IMR-90 (cell line): ENCODE measurements around the gene SNCA. TPM values are rescaled to one million over a fixed set of nuclear protein-coding genes. Genes with fewer than 3 reads are reported as not detected.

ENCODE experiments used
- ATAC-seq: fragments of 200-7000 bp; cut with Tn5 transposase; 2 replicates; pipeline ENCODE4 v1.9.1; 2020; ENCODE audit warnings: low read depth, mild to moderate bottlenecking, moderate library complexity
- BruUV-seq: library from RNA; stranded (reverse); fragments of 400-500 nt; replicated peaks from 2 replicates; lab custom pipeline; 2021; lab: Mats Ljungman, UMichigan
- CTCF ChIA-PET: fragments of 300-600 bp; formaldehyde crosslinking; extraction: SDS; loops from one replicate; lab custom pipeline; 2021; ENCODE audit warnings: antibody characterized with exemption; lab: Yijun Ruan, JAX
- POLR2A ChIA-PET: fragments of 300-600 bp; sonication (Branson Sonifier 250); formaldehyde crosslinking; loops from one replicate; lab custom pipeline; 2022; ENCODE audit warnings: antibody characterized with exemption; ENCODE audit not compliant: unreplicated experiment; lab: Charles Lee
- DNase-seq: peaks from one replicate; pipeline ENCODE4 v3.0.0; 2013
- H2AFZ ChIP-seq: replicated peaks from 2 replicates; pipeline ENCODE3; 2013; ENCODE audit warnings: low read length, mild to moderate bottlenecking; ENCODE audit not compliant: poor library complexity
- H2AK5ac ChIP-seq: 2 replicates; pipeline ENCODE4 v1.6.1; 2013; ENCODE audit warnings: low read depth, low read length, inconsistent platforms
- H2AK9ac ChIP-seq: replicated peaks from 2 replicates; pipeline ENCODE3; 2013; ENCODE audit warnings: mild to moderate bottlenecking, low read depth, low read length, moderate library complexity; ENCODE audit not compliant: poor library complexity
- H2BK120ac ChIP-seq: 2 replicates; pipeline ENCODE4 v1.6.1; 2013; ENCODE audit warnings: low read depth, low read length, inconsistent platforms
- H2BK15ac ChIP-seq: 3 replicates; pipeline ENCODE4 v1.6.1; 2013; ENCODE audit warnings: low read depth, low read length, inconsistent platforms
- H2BK20ac ChIP-seq: 2 replicates; pipeline ENCODE4 v1.6.1; 2013; ENCODE audit warnings: low read depth, mild to moderate bottlenecking, inconsistent platforms, low read length, moderate library complexity
- H2BK5ac ChIP-seq: 2 replicates; pipeline ENCODE4 v1.6.1; 2013; ENCODE audit warnings: mild to moderate bottlenecking, low read depth, low read length, inconsistent platforms; ENCODE audit not compliant: poor library complexity, severe bottlenecking
- H3K14ac ChIP-seq: replicated peaks from 2 replicates; pipeline ENCODE4 v1.6.1; 2013; ENCODE audit warnings: low read depth, low read length, inconsistent platforms
- H3K18ac ChIP-seq: 2 replicates; pipeline ENCODE4 v1.6.1; 2013; ENCODE audit warnings: low read depth, low read length, control low read depth
- H3K23ac ChIP-seq: 2 replicates; pipeline ENCODE4 v1.6.1; 2013; ENCODE audit warnings: low read depth, low read length, inconsistent platforms
- H3K27ac ChIP-seq: 2 replicates; pipeline ENCODE4 v1.5.1; 2013; ENCODE audit warnings: mild to moderate bottlenecking, control low read depth, low read length; ENCODE audit not compliant: insufficient read depth
- H3K27me3 ChIP-seq: 2 replicates; pipeline ENCODE4 v1.6.1; 2013; ENCODE audit warnings: low read length; ENCODE audit not compliant: control insufficient read depth, insufficient read depth
- H3K36me3 ChIP-seq: 2 replicates; pipeline ENCODE4 v1.6.1; 2013; ENCODE audit warnings: low read length, mixed read lengths; ENCODE audit not compliant: control insufficient read depth, insufficient read depth
- H3K4ac ChIP-seq: 2 replicates; pipeline ENCODE4 v1.6.1; 2013; ENCODE audit warnings: low read depth, low read length, inconsistent platforms
- H3K4me1 ChIP-seq: 2 replicates; pipeline ENCODE4 v1.6.1; 2013; ENCODE audit warnings: low read length, mixed read lengths; ENCODE audit not compliant: control insufficient read depth, insufficient read depth
- H3K4me2 ChIP-seq: 2 replicates; pipeline ENCODE4 v1.6.1; 2013; ENCODE audit warnings: low read depth, mild to moderate bottlenecking, control low read depth, low read length, moderate library complexity
- H3K4me3 ChIP-seq: 2 replicates; pipeline ENCODE4 v1.5.1; 2013; ENCODE audit warnings: low read depth, mild to moderate bottlenecking, control low read depth, low read length, moderate library complexity; ENCODE audit not compliant: insufficient read depth
- H3K56ac ChIP-seq: 2 replicates; pipeline ENCODE4 v1.6.1; 2013; ENCODE audit warnings: low read length, inconsistent platforms; ENCODE audit not compliant: insufficient read depth; ENCODE audit errors: extremely low read depth
- H3K79me1 ChIP-seq, 2 experiments: 2 replicates each; pipeline ENCODE4 v1.6.1; 2013; ENCODE audit warnings: low read length in 2 of 2, inconsistent platforms in 1 of 2, low read depth in 1 of 2
- H3K9ac ChIP-seq: 2 replicates; pipeline ENCODE4 v1.6.1; 2013; ENCODE audit warnings: low read depth, low read length, control low read depth
- H3K9me1 ChIP-seq: 2 replicates; pipeline ENCODE4 v1.6.1; 2013; ENCODE audit warnings: low read length, inconsistent platforms; ENCODE audit not compliant: insufficient read depth
- H3K9me3 ChIP-seq: 2 replicates; pipeline ENCODE4 v1.6.1; 2013; ENCODE audit warnings: low read length; ENCODE audit not compliant: control insufficient read depth, insufficient read depth
- H4K20me1 ChIP-seq: 2 replicates; pipeline ENCODE4 v1.6.1; 2013; ENCODE audit warnings: low read length, inconsistent platforms; ENCODE audit not compliant: insufficient read depth
- H4K5ac ChIP-seq: 2 replicates; pipeline ENCODE4 v1.6.1; 2013; ENCODE audit warnings: mild to moderate bottlenecking, low read depth, low read length, control low read depth
- H4K8ac ChIP-seq, 2 experiments: 2 replicates each; pipeline ENCODE4 v1.6.1; 2013; ENCODE audit warnings: low read depth in 2 of 2, low read length in 2 of 2, control low read depth in 1 of 2, inconsistent platforms in 1 of 2
- H4K91ac ChIP-seq: 2 replicates; pipeline ENCODE4 v1.6.1; 2013; ENCODE audit warnings: low read depth, low read length, inconsistent platforms; ENCODE audit not compliant: insufficient read depth
- BHLHE40 ChIP-seq: fragments of 150-350 bp; IDR thresholded peaks from 2 replicates; pipeline ENCODE4 v1.6.1; 2016; ENCODE audit warnings: mild to moderate bottlenecking, low read depth, low read length
- CEBPB ChIP-seq: IDR thresholded peaks from 2 replicates; pipeline ENCODE4 v1.6.1; 2012; ENCODE audit warnings: low read depth, low read length, improper control_type of control experiment
- CHD1 ChIP-seq: IDR thresholded peaks from 2 replicates; pipeline ENCODE4 v1.6.1; 2012; ENCODE audit warnings: low read depth, low read length, improper control_type of control experiment
- CTCF ChIP-seq: conservative IDR thresholded peaks from 2 replicates; pipeline ENCODE4 v1.5.1; 2012; ENCODE audit warnings: mild to moderate bottlenecking, low read depth, low read length, improper control_type of control experiment
- FOS ChIP-seq: fragments of 150-350 bp; IDR thresholded peaks from 2 replicates; pipeline ENCODE4 v1.6.1; 2016; ENCODE audit warnings: low read depth, low read length
- MAFK ChIP-seq: IDR thresholded peaks from 2 replicates; pipeline ENCODE4 v1.6.1; 2012; ENCODE audit warnings: low read depth, low read length, improper control_type of control experiment
- MAZ ChIP-seq: IDR thresholded peaks from 2 replicates; pipeline ENCODE4 v1.6.1; 2012; ENCODE audit warnings: low read depth, mild to moderate bottlenecking, low read length, improper control_type of control experiment, moderate library complexity, borderline replicate concordance
- MXI1 ChIP-seq: IDR thresholded peaks from 2 replicates; pipeline ENCODE4 v1.6.1; 2012; ENCODE audit warnings: low read depth, mild to moderate bottlenecking, low read length, moderate library complexity, borderline replicate concordance
- NFE2L2 ChIP-seq: fragments of 150-350 bp; IDR thresholded peaks from 2 replicates; pipeline ENCODE4 v1.6.1; 2016; ENCODE audit warnings: low read depth, mild to moderate bottlenecking, low read length
- POLR2A ChIP-seq: IDR thresholded peaks from 2 replicates; pipeline ENCODE4 v1.6.1; 2012; ENCODE audit warnings: mild to moderate bottlenecking, low read depth, low read length
- RAD21 ChIP-seq: IDR thresholded peaks from 2 replicates; pipeline ENCODE4 v1.6.1; 2012; ENCODE audit warnings: low read length, improper control_type of control experiment
- RCOR1 ChIP-seq: IDR thresholded peaks from 2 replicates; pipeline ENCODE4 v1.6.1; 2012; ENCODE audit warnings: mild to moderate bottlenecking, low read length, improper control_type of control experiment; ENCODE audit not compliant: insufficient replicate concordance
- RFX5 ChIP-seq: IDR thresholded peaks from 2 replicates; pipeline ENCODE4 v1.8.0; 2012; ENCODE audit warnings: low read depth, mild to moderate bottlenecking, low read length, moderate library complexity
- SMC3 ChIP-seq: fragments of 150-350 bp; IDR thresholded peaks from 2 replicates; pipeline ENCODE4 v1.6.1; 2016; ENCODE audit warnings: low read depth, mild to moderate bottlenecking, antibody characterized with exemption, low read length, moderate library complexity
- USF2 ChIP-seq: fragments of 150-350 bp; IDR thresholded peaks from 2 replicates; pipeline ENCODE4 v1.6.1; 2017; ENCODE audit warnings: mild to moderate bottlenecking, antibody characterized with exemption, low read length, low read depth
- WGBS, 2 experiments: methylation state at CpG; one replicate each; pipeline versions ENCODE4 v1.1.5 to v1.1.7; 2013; ENCODE audit warnings: missing lambda C conversion rate in 2 of 2; ENCODE audit not compliant: insufficient read length in 1 of 2; ENCODE audit errors: extremely low coverage in 2 of 2; 5-methylcytosine and 5-hydroxymethylcytosine counted together
- dilution Hi-C: fragments of 300-500 bp; cut with HindIII; formaldehyde crosslinking; loops from one replicate; pipeline ENCODE4 v1.14.3; 2018; ENCODE audit warnings: low sequenced_read_pairs; ENCODE audit not compliant: unreplicated experiment
- in situ Hi-C: fragments of 300-500 bp; cut with MboI; formaldehyde crosslinking; loops from 3 replicates; pipeline ENCODE4 v1.14.3; 2019; ENCODE audit warnings: low sequenced_read_pairs, inconsistent platforms, mixed read lengths
- intact Hi-C: fragments of 100-400 bp; cut with micrococcal nuclease; formaldehyde crosslinking; loops from 2 replicates; pipeline ENCODE4 v1.10.0; 2022
- polyA plus RNA-seq, 3 experiments: library from polyadenylated mRNA; depleted of rRNA; stranded (reverse); fragments of >200 nt; gene quantifications; 2 replicates each; pipeline ENCODE4 v1.2.3, GENCODE V29; 2012; ENCODE audit warnings: low replicate concordance in 1 of 3
- total RNA-seq: library from RNA; depleted of rRNA; stranded (reverse); fragments of >200 nt; gene quantifications from 2 replicates; pipeline ENCODE4 v1.2.3, GENCODE V29; 2012
- TF ChIP-seq, protein P1 (sequence below): fragments of 150-350 bp; IDR thresholded peaks from 2 replicates; pipeline ENCODE4 v1.6.1; 2016; ENCODE audit warnings: low read depth, mild to moderate bottlenecking, low read length, moderate library complexity, borderline replicate concordance

Gene SNCA
- total and polyA plus RNA-seq, 2 of the 4 experiments (the other 2 are of a cell fraction): 0.36 to 0.46 TPM

- DNase-seq (no peak), ATAC-seq (no peak)
- Histone ChIP-seq H2BK120ac (no peak overlapping the region), H2BK20ac (no peak overlapping the region), H2AK9ac (no peak overlapping the region), H3K36me3 (no peaks in the 10 kb centered on the region), H3K4me2 (no peak overlapping the region), H3K23ac (no peak overlapping the region), H3K79me1 (no peaks in the 10 kb centered on the region), H3K27me3 (no peaks in the 10 kb centered on the region), H3K9me1 (no peaks in the 10 kb centered on the region), H3K27ac (no peak overlapping the region), H3K14ac (no peak overlapping the region), H3K4ac (no peak overlapping the region), H3K56ac (no peak overlapping the region), H2AK5ac (no peak overlapping the region), H2AFZ (no peak overlapping the region), H4K91ac (no peak overlapping the region), H4K20me1 (no peaks in the 10 kb centered on the region), H3K9ac (no peak overlapping the region), H3K4me3 (no peak overlapping the region), H2BK15ac (no peak overlapping the region), H4K8ac (no peak overlapping the region), H4K5ac (no peak overlapping the region), H3K4me1 (no peaks in the 10 kb centered on the region), H2BK5ac (no peak overlapping the region), H3K9me3 (no peaks in the 10 kb centered on the region), H3K18ac (no peak overlapping the region)
- intact Hi-C loops: no loop called here
- in situ Hi-C loops: no loop called here
- ChIA-PET CTCF (no interaction called here), POLR2A (no interaction called here)
- BruUV-seq: no TSS peak
- dilution Hi-C loops: no loop called here
- TF ChIP-seq RFX5: no peak
- TF ChIP-seq MAFK: no peak
- TF ChIP-seq FOS: no peak
- no peak for TF ChIP-seq RCOR1
- TF ChIP-seq CEBPB: no peak
- TF ChIP-seq SMC3: no peak
- TF ChIP-seq CTCF: no peak
- TF ChIP-seq, protein P1, sequence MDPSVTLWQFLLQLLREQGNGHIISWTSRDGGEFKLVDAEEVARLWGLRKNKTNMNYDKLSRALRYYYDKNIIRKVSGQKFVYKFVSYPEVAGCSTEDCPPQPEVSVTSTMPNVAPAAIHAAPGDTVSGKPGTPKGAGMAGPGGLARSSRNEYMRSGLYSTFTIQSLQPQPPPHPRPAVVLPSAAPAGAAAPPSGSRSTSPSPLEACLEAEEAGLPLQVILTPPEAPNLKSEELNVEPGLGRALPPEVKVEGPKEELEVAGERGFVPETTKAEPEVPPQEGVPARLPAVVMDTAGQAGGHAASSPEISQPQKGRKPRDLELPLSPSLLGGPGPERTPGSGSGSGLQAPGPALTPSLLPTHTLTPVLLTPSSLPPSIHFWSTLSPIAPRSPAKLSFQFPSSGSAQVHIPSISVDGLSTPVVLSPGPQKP: no peak
- no peak for TF ChIP-seq USF2
- no peak for TF ChIP-seq NFE2L2
- no peak for TF ChIP-seq BHLHE40
- no peak for TF ChIP-seq RAD21
- no peak for TF ChIP-seq CHD1
- no peak for TF ChIP-seq MXI1
- TF ChIP-seq MAZ: no peak
- no peak for TF ChIP-seq POLR2A
- no CpG with 5 or more reads among the region's 3 CpGs for WGBS, 2 experiments
These were observed 17.0 kb downstream of the SNCA start for GRCh38 chr4:89820010-89820409.
